Forelimb muscle (tissue), 1 donor: ENCODE results near the gene PRSS27. TPM values are rescaled to one million over a fixed set of nuclear protein-coding genes. Genes with fewer than 3 reads are reported as not detected.
"Not testable (repeated sequence)": the region's sequence is repeated elsewhere in the genome, so short reads cannot be mapped to it uniquely, and the experiment has no call there.

ENCODE experiments used
- DNase-seq: peaks from one replicate; pipeline ENCODE4 v3.0.0-alpha.2; 2013; ENCODE audit warnings: low read depth
- polyA plus RNA-seq: library from polyadenylated mRNA; unstranded; fragments of 120-200 nt; gene quantifications from one replicate; pipeline ENCODE4 v1.2.1, GENCODE V29; 2013; ENCODE audit not compliant: insufficient read length

The PRSS27 gene
- polyA plus RNA-seq, 1 donor, result 1.4 TPM

DNA sequence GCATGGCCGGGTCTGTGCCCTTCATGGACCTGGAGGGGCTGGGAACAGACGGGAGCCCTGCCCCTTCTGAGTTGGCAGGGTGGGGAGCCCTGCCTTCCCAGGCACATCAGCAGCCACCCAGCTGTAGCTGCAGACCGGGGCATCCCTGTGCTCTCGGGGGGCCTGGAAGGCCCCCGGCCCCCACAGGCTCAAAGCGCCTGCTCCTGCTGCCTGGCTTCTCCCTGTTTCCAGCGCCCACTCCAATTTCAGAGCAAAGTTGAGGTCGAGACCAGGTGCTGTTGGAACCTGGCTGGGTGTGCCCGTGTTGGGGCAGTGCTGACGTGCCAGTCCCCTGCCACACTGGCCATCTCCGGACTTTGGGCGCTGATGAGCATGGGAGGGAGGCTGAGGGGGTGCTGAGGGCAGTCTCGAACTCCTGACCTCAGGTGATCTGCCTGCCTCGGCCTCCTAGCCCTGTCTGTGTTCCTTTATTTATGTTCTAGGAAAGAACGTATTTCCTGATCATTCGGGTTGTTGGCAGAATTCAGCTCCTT is 4.9 kb upstream of the PRSS27 start:
- DNase-seq, result no peak

DNA sequence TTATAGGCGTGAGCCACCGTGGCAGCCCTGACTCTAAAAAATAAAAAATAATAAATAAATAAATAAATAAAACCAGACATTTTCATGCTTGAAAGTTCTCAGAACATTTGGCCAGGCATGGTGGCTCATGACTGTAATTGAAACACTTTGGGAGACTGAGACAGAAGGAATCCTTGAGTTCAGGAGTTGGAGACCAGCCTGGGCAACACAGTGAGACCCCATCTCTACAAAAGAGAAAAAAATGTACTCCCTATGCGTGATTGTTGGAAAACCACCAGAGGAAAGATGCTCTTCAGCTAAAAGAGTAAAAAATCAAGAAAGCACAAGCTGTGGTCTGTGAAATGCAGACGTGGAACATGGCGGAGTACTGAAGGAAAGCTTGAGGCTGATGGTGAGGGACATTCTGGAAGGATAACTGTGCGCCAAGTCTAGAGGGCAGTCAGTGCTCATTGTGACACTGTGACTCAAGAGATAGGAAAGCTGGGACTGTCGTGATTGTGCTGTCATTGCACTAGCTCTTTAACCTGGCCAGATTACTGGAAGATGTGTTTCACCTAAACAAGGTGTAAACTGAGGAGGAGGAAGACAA is 4.2 kb upstream of the PRSS27 start:
- no peak for DNase-seq

DNA sequence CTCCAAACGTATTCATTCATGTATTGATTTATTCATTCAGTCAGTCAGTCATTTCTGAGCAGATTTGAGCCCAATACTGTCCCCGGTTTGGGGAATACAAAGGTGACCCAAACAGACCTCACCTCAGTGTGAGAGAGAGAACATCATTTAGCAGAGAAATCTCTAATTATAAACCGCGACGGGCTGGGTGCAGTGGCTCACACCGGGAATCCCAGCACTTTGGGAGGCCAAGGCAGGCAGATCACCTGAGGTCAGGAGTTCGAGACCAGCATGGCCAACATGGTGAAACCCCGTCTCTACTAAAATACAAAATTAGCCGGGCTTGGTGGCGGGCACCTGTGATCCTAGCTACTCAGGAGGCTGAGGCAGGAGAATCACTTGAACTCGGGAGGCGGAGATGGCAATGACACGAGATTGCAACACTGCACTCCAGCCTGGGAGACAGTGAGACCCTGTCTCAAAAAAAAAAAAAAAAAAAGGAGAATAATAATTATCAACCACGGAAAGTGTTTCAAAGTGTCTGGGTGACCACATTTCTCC is 1.7 kb upstream of the PRSS27 start:
- not testable (repeated sequence) for DNase-seq

DNA sequence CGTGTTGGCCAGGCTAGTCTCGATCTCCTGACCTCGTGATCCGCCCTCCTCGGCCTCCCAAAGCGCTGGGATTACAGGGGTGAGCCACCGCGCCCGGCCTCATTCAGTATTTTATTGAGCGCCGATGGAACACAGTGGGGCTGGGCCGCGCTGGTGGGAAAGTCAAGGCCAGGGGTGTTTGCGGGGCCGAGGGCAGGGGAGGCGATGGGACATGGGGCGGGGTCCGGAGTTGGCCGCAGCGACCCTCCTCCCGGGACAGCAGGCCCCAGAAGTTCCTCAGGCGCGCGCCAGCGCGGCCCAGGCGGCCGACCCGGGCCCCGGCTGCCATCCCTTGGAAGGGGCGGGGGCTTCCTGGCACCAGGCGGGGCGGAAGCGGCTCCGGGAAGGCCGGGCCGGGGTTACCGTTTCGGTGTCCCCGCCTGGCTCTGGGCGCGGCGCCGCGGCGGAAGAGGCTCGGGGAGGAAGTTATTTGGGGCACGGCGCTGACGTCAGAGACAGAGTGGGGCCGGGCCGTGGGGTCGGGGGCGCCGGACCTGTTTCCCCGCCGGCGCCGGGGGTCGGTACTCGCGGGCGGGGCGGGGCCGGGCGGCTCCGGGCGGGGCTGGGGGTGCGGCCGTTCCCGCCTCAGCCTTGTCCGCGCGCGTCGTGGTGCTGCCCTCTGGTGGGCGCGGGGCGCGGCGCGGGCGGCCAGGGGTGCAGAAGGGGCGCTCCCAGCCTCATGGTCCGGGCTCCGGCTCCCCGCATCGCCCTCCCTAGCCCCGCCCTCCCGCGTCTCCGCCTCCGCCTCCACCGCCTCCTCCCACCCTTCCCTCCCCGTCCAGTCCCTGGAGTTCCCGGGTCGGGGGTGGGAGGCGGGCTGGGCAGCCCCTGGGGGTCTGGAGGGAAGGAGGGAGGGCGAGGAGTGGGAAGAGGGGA is 952 bp upstream of the PRSS27 start:
- DNase-seq, result peak; percentile 9

DNA sequence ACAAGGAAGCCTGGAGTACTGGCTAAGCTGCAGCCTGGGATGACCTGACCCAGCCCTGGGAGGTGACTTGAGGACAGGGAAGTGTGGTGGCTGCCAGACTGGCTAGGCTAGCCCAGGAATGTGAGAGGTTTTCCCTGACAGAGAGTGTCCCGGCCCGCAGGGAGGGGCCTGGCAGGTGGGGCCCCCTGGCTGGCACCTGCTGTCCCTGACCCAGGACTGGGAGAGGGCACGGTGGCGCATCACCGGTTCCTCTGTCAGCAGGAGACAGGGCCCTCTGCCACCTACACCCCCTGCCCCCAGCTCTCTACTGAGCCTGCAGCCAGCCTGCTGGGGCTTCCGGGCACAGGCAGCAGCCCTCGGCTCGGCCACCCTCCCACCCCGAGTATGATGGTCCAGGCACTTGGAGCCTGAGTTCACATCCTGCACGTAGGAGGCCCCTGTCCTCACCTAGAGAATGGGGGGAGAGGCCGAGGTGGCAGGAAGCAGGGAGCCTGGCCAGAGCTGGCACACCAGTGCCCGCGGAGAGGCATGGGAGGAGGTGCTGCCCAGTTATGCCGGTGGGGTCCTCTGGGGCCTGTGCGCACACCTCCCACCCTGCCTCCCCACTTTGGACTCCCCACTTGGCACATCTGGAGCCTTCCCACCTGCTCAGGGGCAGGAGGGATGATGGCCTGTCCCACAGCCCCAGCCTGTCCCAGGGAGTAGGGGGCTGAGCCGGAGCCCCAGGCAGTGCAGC is 528 bp downstream of the PRSS27 start:
- no peak for DNase-seq

DNA sequence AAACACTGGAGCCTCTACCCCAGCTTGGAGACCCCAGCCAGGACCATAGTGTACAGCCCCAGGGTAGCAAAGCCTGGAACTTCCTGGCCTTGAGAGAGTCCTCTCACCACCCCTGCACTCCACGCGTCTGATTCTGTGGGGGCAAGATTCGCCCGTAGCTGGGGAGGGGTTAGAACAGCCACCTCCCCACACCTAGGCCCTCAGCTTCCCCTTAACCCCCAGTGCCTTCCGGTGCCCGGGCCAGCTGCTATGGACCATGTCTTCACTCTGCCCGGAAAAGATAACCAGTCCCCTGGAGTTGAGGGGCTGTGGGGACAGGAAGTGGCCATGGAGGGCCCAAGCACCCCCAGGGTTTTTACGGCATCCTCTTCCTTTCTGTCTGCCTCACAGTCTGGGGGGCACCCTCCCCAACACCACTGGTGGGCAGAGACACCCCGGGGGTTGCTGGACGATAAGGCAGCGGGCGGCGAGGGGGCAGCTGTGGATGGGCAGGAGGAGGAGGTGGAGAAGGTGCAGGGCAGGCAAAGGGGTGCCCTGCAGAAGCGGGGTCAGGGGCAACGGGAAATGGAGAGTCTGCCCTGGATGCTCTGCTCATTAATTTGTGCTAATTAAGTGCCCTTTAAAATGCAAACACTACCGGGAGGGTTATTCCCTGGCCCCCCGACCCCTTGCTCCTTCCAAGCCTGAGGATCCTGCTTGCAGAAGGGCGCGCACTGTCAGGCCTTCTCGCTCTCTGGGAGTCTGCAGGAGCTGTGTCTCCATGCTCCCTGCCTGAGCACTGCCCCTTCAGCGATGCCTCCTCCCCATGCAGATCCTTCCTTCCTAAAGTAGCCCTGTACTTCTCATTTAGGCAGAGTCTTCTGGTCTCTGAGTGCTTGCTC is 2.4 kb downstream of the PRSS27 start:
- no peak for DNase-seq

DNA sequence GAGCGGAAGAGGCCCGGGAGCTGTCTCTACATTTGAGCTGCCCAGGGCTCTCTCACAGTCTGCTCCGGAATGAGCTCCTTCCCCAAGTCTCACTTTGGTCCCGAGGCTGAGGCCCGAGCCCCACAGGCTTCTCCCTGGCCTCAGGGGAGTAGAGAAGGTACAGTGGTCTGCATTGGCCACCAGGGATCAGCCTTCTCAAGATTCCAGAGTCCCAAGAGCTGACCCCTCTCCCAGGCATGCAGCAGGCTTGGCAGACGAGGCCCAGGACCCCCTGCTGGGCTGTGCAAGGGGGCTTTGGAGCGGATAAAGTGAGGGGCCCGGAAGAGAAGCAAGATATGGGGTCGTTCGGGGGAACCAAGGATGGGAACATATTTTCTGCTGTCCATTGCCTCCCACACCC is 3.1 kb downstream of the PRSS27 start:
- DNase-seq, result no peak

DNA sequence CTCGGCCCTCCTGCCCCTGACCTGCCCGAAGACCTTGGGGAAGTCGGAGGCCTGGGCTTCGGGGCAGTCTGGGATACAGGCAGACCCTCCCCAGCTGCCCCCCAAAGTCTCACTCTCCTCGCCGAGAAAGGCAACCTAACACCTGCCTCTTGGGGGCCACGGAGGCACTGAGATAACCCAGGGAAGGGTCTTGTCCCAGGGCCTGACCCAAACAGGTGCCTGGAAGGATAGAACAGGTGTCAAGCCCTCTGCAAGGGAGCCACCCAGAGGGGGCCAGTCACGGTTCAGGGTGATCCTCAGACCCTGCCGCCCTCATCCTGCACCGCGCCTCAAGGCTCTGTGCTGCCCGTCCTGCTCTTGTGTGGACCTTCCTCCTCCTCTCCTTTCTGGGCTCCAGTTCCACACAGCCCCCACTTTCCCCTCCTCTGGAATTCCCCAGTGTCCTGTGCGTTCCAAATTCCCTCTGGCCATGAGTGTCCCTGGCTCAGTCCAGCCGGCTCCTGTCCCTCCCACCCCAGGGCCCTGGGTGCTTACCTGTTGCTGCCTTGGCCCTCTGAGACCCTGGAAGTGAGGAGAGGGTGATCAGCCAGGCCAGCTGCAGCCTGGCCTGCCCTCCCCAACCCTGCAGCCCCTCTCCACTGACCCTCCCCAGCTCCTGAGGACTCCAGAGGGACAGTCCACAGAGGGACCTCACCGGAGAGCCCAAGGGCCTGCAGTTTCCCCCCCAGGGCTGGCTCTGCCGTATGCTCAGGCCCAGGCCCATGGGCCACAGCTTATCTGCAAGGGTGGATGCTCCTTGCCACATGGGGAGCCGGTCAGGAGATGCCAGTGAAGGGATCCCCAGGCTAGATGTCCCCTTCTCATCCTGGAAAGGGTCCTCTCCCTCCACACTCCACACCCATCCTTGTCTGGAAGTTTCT is 3.8 kb downstream of the PRSS27 start:
- DNase-seq, result no peak

DNA sequence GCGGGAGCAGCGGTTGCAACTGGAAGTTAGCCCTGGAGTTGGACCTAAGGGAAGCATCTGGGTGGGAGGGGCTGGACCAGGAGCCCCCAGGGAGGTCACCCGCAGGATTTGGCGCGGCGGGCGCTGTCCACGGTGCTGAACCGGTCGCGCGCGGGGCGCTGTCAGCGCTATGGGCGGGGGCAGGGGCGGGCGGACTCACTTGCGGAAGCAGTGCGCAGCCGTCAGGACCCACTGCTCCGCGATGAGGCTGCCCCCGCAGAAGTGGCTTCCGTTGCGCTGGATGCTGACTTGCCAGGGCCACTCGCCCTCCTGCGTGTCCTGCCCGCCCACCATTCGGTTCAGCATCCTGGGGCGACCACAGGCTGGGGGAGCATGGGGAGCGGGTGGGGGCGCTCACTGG is 4.5 kb downstream of the PRSS27 start:
- no peak for DNase-seq

DNA sequence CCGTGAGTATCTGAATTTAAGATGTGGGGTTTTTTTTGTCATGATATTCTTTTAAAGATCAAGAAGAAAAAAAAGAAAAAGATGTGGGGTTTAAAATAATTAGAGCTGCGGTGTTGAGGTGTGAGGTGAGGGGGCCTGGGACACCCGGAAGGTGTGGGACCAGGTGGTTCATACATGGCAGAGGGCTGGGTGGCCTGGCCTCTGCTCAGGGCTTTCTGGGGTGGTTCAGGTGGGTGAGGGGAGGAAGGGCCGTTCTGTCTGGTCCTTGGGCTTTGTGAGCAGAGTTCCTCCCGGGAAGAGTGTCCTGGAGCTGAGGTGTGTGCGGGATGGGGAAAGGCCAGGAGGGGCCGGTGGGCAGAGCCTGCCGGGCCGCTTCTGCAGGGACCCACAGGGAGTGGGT is 5.0 kb downstream of the PRSS27 start:
- DNase-seq, result no peak

DNA sequence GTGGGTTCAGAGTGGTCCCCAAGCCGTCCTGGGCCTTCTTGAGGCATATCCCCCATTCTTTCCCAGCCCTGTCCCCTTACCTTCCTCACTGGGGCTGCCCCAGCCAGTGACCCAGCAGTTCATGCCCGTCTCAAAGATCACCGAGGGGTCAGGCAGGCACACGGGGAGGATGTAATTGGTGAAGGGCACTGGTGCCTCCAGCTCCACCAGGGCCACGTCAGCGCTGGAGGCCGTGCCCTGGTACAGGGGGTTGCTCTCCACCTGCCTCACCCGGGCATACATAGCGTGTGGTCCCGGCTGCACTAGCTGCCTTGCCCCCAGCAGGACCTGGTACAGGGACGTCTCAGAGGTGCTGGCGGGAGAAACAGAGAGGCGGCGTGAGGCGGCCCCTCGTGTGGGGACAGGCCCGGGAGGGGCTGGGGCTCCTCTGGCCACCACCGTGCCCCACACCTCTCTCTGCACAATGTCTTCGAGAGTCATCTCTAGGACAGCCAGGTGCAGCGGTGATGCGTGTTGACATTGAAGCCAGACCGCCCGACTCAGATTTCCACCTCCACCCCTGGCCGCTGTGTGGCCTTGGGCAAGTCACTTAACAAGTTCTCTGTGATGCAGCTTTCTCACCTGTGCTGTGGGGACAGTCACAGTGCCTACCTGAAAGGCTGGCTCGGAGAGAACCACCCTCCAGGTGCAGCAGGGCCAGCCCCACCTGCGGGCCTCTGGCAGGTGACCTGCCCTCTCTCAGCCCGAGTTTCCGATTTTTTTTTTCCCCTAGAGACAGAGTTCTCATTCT is 5.8 kb downstream of the PRSS27 start:
- DNase-seq, result no peak

DNA sequence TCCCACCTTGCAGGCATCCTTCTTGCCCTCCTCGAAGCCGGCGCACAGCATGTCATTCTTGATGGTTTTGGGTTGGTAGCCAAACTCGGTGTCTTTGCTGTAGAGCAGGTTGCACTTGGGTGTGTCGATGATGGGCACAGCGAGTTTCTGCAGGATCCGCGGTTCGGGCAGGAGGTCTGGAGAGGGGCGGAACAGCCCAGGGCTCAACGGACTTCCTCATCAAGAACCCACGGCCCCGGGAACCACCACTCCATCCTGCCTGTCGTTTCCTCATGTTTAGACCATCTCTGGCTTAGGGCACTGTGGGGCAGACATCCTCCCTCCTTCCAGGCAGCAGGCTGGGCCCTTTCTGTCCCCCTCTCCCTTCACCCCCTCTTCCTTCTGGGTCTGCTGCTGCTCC is 6.5 kb downstream of the PRSS27 start:
- no peak for DNase-seq

DNA sequence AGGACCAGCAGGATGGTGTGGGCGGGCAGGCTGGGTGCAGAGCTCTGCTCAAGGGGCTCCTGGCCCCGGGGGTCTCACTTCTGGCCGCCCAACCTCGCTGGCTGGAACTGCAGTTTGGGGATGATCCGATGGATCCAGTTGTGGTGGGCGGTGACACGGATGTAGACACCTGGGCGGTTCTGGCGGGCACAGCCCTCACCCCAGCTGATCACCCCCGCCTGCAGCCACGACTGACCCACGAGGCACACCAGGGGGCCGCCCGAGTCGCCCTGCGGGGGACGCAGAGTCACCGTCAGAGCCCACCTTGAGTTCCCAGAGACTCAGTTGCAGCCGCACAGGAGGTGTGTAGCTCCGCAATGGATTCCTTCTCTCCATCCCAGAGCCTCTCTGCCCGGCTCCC is 7.5 kb downstream of the PRSS27 start:
- DNase-seq, result no peak

DNA sequence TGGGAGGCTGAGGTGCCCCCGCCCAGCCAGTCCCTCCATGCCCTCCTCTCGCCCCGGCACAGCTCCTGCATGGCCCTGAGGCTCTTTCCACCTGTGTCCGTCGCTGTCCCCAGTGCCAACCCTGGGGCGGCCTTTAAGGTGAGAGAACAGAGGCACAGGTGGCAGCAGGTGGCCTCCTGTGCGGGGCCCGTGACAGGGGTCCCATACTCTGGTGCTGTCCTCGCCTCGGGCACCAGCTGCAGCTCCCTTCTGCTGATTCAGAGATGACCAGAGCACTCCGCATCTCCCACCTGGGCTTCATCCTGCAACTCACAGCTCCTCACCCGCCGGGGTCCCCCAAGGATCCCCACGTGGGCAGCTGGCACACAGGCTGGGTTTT is 8.0 kb downstream of the PRSS27 start:
- DNase-seq, result no peak

DNA sequence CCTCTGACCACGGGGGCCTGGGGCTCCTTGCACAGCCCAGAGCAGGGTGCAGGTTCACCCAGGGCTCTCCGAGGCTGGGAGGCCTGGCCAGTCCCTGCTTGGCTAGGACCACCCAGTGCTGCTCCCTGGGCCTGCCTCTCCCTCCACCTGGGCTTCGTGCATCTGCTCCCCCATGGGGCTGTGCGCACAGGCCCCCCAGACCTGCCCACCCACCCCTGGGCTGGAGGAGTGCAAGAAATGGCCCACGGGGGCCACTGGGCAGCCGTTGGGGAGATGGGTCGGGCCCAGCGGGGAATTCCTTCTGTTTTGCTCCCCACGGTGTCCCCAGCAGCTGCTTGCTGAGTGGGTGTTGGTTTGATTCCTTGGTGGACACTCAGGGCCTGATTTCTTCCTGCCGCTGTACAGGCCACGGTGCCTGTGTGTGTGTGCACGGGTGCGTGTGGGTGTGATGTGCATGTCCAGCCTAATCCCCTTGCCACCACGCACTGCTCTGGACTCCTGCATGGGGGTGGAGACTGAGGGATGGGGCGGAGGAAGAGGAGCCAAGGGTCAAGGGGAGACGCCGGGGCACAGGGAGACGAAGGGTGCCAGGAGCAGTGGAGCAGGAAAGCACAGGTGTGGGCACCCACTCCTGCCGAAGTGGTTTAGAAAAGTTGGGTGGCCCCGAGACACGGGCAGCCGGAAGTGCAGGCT is 8.5 kb downstream of the PRSS27 start:
- DNase-seq, result no peak

DNA sequence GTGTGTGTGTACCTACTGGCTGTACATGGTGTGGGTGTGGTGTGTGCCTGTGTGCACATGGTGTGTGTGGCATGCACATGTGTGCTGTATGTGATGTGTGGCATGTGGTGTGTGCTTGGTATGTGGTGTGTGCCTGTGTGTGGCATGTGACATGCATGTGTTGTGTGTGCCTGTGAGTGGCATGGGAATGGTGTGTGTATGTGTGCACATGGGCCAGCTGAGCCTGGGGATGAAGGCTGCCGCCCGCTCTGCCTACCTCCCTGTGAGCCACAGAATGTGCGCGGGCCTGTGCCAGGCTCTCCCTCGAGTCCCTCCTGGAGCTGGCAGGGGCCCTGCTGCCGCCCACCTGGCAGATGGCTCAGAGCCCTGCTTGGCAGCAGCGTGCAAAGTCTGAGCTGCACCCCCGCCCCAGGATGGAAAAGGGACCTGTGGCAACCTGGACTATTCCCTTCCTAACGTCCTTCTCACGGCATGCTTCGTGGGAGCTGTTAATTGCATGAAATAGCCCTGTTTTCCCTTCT is 9.3 kb downstream of the PRSS27 start:
- no peak for DNase-seq

DNA sequence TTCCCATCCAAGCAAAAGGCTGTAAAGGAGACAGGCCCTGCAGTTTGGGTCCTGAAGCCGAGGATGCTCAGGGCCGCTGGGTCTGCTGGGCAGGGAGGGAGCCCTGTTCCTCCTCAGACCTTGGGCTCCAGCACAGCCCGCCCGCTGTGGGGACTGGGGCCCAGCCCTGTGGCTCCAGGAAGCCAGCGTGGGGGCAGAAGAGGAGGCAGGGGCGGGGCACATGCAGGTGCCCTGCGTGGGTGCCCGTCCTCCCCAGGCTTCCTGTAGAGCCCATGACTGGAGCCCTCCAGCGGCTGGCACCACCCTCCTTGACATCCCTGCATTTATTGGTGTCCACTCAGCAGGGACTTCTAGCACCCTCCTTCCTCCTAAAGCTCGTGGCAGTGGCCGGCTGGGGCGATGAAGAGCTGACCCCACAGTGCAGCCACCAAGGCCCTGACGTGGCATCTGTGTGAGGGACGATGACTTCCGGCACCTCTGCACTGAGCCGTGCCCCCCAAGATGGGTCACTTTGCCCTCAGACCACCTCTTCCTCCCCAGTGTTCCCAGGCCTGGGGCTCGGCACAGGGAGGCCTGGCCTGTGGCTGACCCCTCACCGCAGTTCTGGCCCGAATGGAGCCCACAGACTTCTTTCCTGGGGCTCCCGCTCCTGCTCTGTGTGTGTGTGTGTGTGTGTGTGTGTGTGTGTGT is 9.9 kb downstream of the PRSS27 start:
- DNase-seq, result no peak

DNA sequence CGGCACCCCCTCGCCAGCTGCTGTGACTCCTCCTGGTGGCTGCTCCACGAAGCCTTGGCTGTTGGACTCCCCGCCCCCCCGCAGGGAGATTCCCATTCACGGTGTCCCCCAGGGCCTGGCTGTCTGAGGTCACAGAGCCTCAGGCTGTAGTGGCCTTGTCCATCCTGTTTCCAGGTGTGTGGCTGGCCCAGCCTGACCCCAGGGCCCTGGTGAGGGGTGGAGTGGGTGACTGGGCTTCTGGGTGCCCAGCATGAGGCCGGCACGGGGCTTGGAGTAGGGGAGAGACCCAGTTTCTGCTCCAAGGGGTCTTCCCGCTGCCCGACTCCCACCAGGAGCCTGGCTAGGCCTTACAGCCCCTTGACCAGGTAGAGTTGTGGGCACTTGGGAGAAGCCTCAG is 10.4 kb downstream of the PRSS27 start:
- no peak for DNase-seq
